HT1080 (cell line): ENCODE data around the gene RPS28. TPM values are rescaled to one million over a fixed set of nuclear protein-coding genes. Genes with fewer than 3 reads are reported as not detected.

Experiments used
- DNase-seq: peaks from one replicate; pipeline ENCODE4 v3.0.0-alpha.2; 2015; ENCODE audit warnings: low read depth
- total RNA-seq: library from RNA; depleted of rRNA; stranded (reverse); fragments of >200 nt; shearing (Covaris generic); gene quantifications from 2 replicates; pipeline ENCODE4 v1.2.3, GENCODE V29; 2014

RPS28 gene
- total RNA-seq, 1 experiment from 2014 or later: 1,259 TPM

DNA sequence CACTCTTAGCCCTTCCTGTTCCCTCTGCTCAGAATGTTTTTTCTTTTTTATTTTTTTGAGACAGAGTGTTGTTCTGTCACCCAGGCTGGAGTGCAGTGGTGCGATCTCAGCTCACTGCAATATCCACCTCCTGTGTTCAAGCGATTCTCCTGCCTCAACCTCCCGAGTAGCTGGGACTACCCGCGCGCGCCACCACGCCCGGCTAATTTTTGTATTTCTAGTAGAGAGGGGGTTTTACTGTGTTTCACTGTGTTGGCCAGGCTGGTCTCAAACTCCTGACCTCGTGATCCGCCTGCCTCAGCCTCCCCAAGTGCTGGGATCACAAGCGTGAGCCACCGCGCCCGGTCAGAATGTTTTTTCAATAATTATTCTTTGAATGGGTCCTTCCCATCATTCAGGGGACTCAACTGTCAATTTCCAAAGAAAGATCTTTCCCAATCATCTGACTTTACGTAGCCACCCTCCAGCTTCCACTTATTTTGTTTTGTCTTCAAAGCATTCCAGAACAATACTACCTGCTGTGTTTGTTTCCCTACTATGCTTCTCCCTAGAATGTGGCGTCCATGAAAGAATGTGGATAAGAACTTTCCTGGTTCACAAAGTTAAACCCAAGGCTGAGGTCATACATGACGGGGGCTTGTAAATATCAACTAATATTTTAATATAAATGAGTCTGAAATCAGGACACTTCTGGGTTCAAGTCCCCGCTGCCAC lies 1.3 kb upstream of the RPS28 start:
- DNase-seq: no peak

DNA sequence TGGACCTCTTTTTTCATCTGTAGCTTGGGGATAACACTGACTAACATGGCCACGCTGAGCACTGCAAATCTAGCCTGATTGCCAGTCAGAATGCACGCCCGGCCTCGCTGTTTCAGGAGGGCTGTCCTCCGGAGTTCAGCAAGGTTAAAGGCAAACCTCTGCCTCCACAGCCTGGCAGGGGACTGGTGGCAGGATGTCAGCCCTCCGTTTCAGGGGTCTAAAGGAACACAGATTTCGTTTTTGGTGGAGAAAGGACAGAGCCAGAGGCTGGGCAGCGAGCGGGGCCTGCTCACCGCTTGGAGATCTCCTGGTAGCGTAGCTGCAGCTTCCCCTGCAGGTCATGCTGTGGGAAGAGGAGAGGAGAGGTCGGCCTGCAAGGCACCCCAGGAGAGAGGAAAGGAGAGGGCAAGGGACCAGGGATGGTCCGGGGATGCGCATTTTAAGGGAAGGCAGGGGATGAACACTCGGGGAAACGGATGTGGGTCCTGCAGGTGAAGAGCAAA lies 681 bp upstream of the RPS28 start:
- no peak for DNase-seq

DNA sequence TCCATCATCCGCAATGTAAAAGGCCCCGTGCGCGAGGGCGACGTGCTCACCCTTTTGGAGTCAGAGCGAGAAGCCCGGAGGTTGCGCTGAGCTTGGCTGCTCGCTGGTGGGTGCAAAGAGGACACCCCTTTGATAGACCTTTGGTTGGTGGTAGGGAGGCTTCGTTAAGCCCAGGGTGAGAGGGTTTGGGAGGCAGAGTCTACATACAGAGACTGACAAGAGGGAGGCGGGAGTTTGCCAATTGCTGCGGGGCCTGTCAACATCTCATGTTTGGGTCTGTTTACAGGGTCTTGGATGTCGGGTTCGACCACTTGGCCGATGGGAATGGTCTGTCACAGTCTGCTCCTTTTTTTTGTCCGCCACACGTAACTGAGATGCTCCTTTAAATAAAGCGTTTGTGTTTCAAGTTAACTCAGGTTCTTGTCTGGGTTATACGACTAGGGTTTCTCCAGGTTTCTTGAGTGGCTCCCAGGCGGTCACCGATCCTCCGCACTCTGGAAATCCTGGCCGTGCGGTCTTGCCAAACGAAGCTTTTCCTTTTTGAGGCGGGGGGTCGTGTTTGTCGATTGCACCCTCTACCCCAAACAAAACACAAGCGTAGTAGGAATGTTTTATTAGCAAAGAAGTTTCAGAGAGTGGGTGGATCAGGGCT lies 816 bp downstream of the RPS28 start:
- no peak for DNase-seq

DNA sequence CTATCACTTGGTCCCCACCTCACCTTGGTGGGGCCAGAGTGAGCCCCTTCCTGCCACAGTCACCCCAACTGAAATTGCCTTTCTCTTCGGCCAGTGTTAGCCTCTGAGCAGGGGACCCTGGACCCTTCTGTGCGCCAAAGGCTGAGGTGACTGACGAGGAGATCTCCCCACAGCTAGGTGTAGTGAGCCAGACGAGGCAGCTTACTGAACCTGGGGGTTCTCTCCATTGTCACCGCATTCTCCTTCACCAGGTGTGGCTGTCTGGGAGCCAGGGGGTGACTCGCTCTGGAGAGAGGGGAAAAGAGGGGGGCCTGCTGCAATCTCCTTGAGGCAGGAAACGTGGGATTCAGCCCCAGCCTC lies 1.3 kb downstream of the RPS28 start:
- DNase-seq: no peak

DNA sequence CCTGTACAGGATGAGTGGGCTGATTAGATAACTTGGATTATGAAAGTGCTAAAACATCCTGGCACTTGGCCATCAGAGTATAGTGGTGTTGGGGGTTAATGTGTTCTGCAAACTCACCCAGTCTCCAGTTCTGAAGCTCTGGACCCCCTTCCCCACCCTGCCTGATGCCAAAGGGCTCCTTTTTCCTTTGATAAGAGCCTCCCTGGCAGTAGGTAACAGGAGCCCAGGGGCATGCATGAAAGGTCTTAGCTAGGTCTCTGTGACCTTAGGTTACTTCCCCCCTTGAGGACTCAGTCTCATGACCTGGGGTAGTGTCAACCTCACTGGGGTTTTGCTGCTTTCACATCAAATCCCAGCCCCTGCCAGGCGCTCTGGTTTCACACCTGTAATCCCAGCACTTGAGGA lies 2.5 kb downstream of the RPS28 start:
- no peak for DNase-seq

DNA sequence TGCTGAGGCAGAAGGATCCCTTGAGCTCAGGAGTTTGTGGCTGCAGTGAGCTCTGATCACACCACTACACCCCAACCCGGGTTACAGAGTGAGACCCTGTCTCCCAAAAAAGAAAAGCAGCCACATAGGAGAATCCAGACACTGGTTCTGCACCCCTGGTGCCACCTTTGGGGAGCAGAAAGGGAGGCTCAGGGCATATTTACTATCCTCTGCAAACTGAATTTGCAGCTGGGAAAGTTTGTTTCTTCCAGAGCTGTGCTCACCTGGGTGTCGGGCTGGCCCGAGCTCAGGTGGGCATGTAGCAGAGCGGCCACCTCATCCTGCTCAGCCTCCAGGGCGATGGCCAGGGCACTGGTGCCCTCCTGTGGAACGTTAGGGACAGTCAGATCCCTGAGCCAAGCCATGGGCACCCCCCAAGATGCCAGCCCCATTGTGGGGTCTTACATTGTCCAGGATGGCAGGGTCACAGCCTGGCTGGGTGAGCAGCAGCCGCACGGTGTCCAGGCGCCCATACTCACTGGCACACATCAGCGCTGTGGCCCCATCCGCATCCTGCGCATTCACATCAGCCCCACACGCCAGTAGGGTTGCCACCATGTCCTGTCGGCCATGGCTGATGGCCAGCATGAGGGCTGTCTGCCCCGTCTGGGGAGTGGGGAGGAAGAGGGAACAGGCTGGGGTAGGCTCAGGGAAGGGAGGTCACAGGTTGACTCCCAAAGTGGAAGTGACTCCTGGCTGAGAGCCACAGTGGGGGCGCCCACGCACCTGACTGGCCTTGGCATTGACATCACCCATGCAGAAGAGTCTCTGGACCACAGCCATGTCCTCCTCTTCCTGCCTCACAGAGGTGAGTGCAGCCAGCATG lies 3.1 kb downstream of the RPS28 start:
- DNase-seq: no peak

DNA sequence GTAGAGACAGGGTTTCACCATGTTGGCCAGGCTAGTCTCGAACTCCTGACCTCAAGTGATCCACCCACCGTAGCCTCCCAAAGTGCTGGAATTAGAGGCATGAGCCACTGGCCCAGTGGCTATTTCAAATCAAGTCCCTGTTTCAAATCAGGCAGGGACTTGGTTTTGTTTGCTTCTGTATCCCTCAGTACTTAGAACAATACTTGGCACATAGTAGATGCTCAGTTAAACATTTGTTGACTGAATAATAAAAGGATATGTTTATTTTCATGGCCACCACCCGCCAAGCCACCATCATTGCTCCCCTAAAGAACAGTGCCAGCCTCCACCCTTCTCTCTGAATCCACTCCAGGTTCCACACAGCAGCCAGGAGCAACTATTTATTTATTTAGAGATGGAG lies 4.2 kb downstream of the RPS28 start:
- DNase-seq: no peak

DNA sequence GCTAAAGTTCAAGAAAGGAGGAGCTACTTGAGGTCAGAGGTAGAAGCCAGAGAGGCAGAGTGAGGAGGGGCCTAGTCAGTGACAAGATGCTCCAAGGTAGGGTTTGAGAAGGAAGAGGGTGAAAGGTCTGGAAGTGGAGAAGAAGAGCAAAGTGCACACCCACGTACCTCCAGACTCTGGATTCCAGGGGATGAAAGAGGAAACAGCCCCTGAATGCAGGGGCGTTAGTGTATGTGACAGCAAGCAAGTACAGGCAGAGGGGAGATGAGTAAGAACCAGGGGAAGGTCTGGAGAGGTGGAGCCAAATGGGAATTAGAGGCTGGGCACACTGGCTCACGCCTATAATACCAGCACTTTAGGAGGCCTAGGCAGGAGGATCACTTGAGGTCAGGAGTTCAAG lies 8.7 kb downstream of the RPS28 start:
- DNase-seq: no peak

DNA sequence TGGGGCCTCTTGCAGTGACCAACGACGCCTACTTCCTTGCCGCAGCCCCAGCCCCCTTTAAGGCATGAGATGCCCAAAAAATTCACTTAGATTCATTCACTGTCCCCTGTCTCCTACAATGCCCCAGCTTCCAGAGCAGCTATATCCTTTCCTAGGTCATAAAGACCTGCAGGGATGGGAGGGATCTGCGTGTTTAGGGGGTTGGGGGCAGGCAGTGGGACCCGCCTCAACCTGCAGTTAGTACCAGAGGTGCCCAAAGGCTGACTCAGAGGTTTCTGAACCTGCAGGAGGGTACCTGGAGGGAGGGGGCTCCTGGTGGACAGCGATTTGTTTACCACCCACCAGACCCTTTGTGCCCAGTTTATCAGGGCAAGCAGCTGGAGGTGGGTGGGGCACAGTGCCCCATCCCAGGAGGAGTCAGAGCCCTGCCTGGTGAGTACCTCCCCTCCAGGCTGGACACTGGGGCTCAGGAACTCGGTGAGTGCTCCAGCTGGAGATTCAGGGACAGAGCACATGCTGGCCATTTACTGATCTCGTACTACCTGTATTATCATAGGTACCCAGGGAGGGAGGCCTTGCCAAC lies 10.1 kb downstream of the RPS28 start:
- no peak for DNase-seq

DNA sequence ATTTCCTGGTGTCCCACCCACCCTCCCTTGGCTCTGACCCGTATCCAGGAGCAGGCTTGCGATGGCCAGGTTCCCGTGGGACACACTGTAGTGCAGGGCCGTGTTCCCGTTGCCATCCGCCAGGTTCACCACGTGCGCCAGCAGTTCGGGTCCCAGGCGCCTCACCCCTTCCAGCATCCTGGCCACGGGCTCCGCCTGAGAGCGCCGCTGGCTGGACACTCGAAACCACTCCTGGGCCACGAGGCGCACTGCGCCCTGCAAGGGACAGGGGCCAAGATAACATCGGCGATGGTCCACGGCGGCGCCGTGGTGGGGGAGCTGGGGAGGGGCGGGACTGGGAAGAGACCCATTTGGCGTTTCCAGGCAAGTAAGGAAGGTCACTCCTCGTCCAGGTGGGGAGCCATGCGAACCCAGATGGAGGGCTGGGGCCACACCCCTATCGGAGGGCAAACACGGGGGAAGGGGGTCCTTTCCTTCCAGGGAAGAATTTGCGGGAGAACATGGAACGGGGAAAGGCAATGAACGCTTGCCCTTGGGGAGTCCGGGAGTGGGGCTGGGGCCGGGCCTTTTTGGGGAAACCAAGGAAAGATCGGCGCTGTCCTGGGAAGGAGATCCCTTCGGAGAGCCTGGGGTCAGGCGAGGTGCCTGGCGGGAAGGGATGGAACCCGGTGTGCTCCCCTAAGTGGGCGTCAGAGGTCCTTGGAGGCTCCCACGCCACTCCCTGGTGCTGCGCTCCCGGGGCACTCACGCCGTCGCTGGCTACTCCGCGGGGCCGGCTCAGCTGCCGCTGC lies 11.9 kb downstream of the RPS28 start:
- DNase-seq: no peak

DNA sequence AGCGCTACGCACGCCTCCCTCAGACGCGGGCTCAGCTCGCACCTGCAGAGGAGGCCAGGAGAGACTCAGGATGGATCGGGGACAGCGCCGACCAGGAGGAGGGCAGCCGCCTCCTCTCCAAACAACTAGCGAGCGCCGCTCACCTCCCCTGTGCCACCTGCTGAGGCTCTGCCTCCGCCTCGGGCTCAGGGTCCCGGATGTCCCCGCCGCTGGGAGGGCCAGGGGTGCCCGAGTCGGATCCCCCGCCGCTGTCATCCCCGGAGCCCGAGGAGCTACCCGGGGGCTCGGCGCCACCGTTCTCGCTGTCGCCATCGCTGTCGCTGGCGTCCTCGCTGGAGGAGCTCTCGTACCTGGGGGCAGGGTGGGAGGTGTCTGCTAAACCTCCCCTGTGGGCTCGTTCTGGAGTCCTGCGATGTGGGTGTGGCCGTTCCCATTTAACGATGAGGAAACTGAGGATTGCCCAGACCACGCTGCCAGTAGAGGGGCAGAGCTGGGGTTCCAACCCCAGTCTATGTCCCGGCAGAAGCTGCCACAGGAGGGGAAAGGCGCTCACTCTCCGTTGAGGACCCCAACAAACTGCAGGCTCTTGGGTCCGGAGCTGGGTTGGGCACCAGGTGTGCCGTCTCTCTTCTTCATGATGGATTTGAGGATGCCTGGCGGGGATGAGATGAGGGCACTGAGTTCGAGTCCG lies 12.6 kb downstream of the RPS28 start:
- DNase-seq: no peak

DNA sequence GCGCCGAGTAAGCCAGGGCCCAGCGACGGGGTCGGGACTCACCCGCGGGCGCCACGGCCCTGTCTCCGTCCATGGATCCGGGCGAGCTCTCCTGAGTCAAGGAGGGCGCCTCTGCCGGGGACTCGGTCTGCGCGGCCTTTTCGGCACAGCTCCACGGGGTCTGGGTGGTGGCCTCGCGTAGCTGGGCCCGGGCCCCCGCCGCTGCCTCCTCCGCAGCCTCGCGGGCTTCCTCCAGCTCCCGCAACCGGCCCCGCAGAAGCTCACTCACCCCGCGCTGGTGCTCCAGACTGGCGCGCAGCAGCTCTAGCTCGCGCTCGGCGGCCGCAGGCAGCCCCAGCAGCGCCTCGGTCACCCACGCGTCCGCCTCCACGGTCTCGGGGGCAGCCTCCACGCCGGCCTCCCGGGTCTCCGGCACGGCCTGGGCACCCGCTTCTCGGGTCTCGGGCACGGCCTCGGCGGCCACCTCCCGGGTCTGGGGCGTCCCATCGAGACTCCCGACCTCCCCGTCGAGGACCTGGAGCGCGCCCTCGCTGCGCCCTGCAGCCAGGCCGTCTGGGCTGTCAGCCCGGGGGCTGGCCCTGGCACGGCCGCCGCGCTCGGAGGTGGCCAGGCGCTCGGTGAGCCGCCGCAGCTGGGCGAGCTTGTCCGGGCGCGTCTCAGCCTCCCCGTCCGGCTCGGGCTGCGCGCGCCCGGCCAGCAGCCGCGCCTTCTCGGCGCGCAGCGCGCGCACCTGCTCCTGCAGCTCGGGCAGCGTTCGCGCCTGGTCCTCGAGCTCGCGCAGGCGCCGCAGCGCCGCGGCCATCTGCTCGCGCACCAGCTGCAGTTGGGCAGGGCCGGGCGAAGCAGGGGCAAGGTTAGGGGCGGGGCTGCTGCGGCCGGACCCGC lies 13.4 kb downstream of the RPS28 start:
- DNase-seq: no peak

DNA sequence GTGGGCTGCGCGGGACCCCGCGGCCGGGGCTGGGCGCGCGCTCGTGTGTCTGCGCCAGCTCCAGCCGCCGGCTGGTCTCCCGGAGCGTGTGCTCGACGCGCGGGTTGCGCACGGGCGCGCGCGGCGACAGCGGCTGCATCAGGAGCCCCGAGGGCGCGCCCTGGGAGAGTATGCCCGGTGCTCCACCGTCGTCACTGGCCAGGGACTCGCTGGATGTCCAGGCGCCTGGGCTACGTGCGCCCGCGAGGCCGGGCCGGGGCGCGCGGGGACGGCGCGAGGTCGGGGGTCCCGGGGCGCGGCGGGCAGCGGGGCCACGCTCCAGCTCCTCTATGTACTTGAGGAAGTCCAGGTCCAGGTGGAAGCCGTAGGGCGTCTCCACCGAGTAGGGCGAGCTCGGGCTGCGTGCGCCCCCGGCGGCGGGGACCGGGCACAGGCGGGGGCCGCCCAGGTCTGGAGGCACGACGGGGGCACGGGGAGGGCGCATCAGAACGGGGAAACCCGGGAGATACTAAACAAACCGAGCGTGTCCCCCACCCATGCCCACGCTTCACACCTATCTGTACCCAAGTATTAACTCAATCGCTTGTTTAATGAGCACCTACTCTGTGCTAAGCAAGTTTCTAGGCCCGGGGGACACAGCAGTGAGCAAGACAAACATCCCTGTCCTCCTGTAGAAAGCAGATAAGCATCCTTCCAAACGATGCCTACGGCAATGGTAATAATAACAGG lies 14.2 kb downstream of the RPS28 start:
- DNase-seq: no peak

DNA sequence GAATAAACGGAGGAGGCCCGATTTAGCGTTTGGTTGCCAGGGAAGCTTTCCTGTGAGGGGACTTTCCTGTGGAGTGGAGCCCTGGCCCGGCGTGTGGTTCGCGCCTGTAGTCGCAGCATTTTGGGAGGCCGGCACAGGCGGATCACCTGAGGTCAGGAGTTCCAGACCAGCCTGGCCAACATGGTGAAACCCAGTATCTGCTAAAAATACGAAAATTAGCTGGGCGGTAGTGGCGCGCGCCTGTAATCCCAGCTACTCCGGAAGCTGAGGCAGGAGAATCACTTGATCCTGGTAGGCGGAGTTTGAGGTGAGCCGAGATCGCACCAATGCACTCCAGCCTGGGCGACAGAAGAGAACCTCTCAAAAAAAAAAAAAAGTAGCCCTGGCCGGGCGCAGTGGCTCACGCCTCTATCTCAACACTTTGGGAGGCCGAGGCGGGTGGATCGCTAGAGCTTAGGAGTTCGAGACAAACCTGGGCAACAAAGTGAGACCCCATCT lies 14.8 kb downstream of the RPS28 start:
- no peak for DNase-seq

DNA sequence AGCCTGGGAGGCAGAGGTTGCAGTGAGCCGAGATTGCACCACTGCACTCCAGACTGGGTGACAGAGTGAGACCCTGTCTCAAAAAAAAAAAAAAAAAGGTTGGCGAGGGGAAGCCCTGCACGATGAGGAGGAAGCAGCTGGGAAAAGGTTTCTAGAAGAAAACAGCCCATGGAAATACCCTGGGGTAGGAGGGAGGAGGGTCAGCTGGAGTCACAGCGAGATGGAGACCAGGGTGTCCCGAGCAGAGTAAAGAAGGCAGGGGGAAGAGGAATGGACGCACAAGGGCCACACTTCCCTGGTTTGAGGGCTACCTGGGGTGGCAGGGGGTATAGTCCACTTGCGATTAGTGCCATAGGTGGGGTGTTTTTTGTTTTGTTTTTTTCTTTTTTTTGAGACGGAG lies 15.4 kb downstream of the RPS28 start:
- no peak for DNase-seq

DNA sequence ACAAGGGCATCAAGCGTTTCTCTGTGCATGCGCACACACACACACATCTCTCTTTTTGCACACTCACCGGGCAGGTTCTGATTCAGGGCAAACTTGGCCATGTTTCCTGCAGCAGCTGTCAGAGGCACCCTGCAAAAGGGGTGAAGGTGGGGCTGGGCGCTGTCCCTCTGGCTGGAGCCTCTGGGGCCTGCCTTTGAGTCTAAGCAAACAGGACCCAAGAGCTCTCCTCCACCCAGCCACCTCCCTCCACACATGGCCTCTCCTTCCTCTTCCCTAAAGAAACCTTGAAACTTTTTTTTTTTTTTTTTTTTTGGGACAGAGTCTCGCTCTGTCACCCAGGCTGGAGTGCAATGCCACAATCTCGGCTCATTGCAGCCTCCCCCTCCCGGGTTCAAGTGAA lies 16.4 kb downstream of the RPS28 start:
- DNase-seq: no peak

DNA sequence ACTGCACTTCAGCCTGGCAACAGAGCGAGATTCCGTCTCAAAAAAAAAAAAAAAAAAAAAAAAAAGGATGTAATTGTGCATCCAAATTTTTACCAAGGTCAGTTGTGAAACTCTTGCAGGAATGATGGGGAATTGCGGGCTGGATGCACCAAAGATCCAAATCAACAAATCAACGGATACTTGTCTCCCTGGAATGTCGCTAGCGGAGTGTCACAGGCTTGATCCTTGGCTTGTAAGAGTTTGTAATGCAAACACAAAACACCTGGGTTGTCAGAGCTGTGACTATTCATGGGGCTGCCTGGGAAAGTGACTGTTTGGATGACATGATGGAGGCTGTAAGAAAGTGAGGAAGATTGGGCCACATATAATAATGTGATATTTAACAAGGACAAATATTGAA lies 17.5 kb downstream of the RPS28 start:
- DNase-seq: no peak

DNA sequence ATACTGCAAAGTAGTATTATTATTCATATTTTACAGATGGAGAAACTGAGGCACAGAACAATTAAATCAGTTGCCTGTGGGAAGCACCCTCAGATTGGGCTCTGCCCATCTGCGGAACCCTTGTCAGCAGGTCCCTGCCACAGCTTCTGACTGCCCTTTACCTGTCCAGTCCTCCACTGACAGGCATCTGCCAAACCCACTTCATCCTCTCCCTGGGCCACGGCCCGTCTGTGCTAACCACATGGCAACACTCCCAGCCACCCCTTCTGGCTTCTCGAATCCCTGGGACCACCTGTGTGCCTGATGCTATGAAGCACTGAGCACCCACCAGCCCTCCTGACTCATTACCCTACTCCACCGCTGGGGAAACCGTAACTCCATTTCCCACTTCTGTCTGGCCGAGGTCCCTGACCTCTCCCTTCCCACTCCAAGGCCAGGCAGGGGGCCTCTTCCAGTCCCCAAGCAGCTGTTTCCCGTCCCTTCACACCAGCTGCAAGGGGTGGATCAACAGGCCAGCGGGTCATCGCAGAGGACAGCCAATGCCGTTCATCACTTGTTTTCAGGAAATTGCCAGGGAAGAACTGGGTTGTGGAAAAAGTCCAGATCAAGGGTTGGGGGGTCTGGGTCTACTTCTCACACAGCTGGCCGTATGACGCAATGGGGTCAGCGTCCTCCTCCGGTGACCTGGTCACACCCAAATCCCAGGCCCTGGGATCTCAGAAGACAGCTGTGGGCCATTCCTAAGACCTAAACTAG lies 19.2 kb downstream of the RPS28 start:
- DNase-seq: no peak
